NCI-H526 treated with DMSO at 0.1 percent for 48 hours (cell line): ENCODE measurements around the gene RAD50.

Experiments used
- DNase-seq: peaks from one replicate; lab custom pipeline; 2025; lab: John Stamatoyannopoulos, UW

Gene RAD50

DNA sequence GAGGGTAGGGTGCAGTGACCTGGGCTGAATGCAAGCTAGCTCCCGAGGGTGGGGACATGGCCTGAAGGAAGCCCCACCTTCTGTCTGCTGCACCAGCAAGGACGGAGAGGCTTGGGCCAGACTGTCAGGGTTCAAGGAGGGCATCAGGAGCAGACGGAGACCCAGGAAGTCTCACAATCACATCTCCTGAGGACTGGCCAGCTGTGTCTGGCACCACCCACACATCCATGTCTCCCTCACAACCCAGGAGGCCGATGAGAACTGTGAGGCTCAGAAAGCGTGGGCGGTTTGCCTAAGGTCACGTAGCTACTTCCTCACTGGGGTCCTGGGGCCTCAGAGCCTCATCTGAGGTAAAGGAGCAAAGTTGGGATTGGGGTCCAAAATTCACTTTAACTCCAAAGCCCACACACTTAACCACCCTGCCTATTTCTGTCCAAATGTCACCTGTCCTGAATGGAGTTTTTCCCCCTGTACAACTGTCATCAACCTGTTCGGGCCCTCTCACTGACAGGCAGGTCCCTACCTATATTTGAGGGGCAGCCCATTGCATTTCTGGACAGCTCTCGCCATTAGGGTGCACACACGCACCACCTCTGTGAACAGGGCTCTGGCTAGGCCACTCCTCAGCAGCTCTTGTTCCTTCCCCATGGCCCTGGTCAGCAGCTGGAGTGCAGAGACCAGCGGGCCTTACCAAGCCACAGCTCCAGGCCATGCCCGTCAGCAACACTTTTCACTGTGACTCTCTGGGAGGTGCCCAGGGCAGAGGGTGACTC, 104.6 kb downstream of the RAD50 start:
- DNase-seq: no peak

DNA sequence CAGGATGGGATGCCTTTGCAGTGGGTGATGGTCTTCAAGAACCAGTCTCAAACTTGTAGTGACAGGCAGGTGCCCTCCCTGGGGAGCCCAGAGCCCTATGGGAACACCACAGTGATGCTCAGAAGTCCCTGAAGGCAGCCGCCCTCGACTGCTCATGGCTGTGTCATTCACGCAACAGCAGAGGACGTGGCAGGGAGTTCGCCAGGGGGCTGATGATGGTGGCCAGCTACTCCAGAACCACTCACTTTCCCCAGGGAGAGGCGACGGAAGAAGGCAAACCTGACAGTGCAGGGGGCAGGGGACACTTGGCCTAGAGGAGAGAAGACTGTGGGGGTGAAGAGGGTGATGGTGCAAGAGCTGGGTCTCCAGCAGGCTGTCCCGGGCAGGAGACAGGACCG, 105.2 kb downstream of the RAD50 start:
- no peak for DNase-seq

GRCh38 chr5:132662925-132663770, 106.4 kb downstream of the RAD50 start:
- DNase-seq: no peak

GRCh38 chr5:132663771-132664695, 107.3 kb downstream of the RAD50 start:
- DNase-seq: no peak

GRCh38 chr5:132664696-132665209, 108.0 kb downstream of the RAD50 start:
- DNase-seq: no peak

DNA sequence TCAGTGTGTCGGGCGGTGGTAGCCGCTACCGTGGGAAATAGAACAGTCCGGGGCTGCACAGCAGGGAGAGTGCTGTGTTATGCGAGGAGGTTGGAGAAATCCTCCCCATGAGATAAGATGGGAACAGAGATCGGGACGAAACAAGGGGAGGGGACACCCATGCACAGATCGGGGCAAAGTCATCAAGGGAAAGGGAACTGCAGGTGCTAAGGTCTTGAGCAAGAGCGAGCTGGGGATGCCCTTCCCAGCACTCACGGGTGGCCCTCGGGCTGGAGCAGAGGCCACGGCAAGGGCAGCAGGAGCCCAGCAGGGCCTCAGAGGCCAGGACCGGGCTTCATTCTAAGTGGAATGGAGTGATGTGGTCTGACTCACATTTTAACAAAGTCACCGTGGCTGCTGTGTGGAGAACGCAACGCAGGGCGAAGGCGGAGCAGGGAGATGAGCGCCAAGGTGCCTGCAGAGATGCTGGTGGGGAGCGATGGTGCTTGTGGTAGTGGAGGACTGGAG, 108.8 kb downstream of the RAD50 start:
- DNase-seq: no peak

GRCh38 chr5:132666310-132667123, 109.7 kb downstream of the RAD50 start:
- DNase-seq: no peak

DNA sequence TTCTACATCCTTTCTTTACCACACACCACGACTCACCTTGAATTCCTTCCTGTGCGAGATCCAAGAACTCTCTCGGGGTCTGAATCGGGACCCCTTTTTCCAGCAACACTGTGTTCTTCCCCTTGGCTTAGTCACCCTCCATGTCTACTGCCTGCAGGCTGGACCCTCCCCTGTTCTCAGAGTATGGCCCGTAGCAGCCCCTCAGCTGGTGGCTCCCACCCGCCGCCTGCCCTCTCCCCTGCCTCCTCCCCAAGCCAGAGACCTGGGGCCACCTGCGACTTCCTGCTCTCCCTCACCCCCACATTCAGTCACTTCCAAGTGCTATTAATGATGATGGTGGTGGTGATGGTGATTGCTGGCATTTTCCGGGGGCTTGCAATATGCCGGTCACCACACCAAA, 110.5 kb downstream of the RAD50 start:
- DNase-seq: no peak

GRCh38 chr5:132667761-132668705, 111.3 kb downstream of the RAD50 start:
- no peak for DNase-seq

DNA sequence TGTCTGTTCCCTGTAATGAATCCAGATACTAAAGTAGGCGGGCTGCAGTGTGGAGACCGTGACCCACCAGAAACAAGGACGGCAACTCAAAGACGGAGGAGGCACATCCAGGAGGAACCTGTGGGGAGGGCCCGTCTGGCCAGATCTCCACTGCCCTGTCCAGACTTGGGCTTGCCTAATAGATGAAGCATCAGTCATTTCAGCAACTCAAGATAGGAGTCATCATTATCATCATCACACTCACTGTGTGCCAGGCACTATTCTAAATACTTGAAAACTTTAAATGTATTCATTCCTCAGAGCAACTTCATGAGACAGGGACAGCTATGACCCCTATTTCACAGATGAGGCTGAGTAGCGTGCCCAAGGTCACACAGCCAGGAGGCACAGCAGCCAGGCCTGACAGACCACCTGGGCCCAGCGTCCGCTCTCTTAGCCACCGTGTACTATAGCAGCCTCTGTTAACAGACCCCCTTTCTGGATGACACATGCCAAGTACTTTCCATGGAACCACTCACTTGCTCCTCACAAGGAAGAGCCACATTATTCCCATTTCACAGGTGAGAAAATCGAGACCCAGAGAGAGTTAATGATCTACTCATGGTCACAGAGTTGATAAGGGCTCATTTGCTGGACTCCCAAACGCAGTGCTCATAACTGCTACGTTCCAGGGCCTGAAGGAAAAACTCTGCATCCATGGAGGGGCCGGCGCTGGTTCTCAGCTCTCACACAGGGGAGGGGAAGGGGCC, 112.1 kb downstream of the RAD50 start:
- DNase-seq: no peak

DNA sequence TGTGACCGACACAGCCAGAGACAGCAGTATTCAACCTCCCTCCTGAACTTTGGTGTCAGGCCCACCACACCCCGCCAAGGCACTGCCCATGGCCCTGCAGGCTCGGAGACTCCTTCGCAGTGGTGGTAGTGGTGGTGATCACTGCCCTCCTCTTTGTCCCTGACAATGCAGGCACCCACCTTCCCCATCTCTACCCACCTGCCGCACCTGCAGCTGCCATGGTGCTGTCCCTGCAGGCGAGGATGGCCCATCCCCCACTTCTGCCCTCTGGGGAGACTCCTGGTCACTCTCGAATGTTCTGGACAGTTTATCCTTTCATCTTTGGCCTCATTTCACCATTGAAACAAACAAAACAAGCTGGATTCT, 112.7 kb downstream of the RAD50 start:
- DNase-seq: no peak

- no peak for DNase-seq
Observed at GRCh38 chr5:132669966-132670882, 113.4 kb downstream of the RAD50 start.

DNA sequence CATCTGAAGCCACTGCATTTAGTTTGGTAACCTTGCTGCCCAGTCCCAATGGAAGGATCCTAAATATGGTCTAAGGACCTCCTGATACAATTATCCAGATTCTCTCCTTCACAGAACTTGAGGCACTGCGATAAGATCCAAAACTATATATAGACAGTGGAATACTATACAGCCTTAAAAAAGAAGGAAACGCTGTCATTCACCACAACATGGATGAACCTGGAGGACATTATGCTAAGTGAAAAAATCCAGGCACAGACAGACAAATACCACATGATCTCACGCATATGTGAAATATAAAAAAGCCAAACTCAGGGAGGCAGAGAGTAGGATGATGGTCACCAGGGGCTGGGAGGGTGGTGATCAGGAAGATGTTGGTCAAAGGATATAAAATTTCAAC, 114.2 kb downstream of the RAD50 start:
- no peak for DNase-seq

DNA sequence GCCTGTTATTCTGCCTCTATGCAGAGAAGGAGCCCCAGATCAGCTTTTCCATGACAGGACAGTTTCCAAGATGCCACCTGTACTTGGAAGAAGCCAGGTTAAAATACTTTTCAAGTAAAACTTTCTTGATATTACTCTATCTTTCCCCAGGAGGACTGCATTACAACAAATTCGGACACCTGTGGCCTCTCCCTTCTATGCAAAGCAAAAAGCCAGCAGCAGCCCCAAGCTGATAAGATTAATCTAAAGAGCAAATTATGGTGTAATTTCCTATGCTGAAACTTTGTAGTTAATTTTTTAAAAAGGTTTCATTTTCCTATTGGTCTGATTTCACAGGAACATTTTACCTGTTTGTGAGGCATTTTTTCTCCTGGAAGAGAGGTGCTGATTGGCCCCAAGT, 116.7 kb downstream of the RAD50 start:
- no peak for DNase-seq

GRCh38 chr5:132673939-132674630, 117.3 kb downstream of the RAD50 start, which contains the start of gene IL4:
Gene IL4 (plus strand): TSS chr5:132673989. CDS start chr5:132674051, 62 bp downstream.
- no peak for DNase-seq

- no peak for DNase-seq
Observed at GRCh38 chr5:132674671-132675506, 118.1 kb downstream of the RAD50 start.
